GM12891 (cell line): ENCODE data around the gene MCM3AP.

Source experiments
- POLR2A ChIP-seq: IDR thresholded peaks from 2 replicates; pipeline ENCODE4 v1.6.1; 2011; ENCODE audit warnings: low read depth, low read length, control low read depth
- POLR2AphosphoS5 ChIP-seq: IDR thresholded peaks from 2 replicates; pipeline ENCODE4 v1.6.1; 2011; ENCODE audit warnings: low read depth, low read length, control low read depth

DNA sequence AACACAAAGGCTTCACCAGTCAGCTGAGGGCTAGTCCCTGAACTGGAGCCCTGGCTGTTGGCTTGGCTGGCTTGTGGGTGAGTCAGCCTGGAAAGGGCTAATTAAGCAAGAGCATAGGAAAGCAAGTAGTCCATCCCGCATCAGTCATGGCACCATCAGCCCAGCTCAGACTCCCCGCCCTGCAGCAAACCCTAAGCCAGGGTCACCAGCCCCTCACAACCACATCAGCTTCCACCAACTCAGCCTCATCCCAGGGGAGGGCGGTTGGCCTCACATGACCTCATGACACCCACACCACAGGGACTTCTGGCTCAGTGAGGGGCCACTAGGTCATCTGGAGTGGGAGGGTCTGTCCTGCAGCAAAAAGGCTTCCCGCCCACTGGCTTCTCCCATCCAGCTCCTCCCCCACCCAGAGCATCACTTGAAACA lies 94.1 kb downstream of the MCM3AP start:
- TF ChIP-seq POLR2A (no peak), POLR2AphosphoS5 (no peak)
